Sciatic nerve (tissue), 2 donors: ENCODE data around the gene PPARA. TPM values are rescaled to one million over a fixed set of nuclear protein-coding genes. Genes with fewer than 3 reads are reported as not detected.
"Not testable (repeated sequence)": the region's sequence is repeated elsewhere in the genome, so short reads cannot be mapped to it uniquely, and the experiment has no call there.

Source experiments
- ATAC-seq: fragments of 200-7000 bp; cut with Tn5 transposase; one replicate; pipeline ENCODE4 v1.9.1; 2020; ENCODE audit warnings: mild to moderate bottlenecking, moderate library complexity
- DNase-seq: peaks from one replicate; pipeline ENCODE4 v3.0.0-alpha.2; 2020; ENCODE audit warnings: low spot score
- intact Hi-C: fragments of 100-400 bp; cut with DNase I; formaldehyde crosslinking; loops from one replicate; pipeline ENCODE4 v1.14.2; 2022
- total RNA-seq: library from RNA; stranded (reverse); fragmentation: NEBNext Ultra II Directional; extraction: Animal tissue kit (Norgen Biotek cat#: 25700); gene quantifications from one replicate; pipeline ENCODE4 v1.2.1, GENCODE V29; 2021
- donor health status: DM: no; HTN: no; CAD: no.
- donor health status: DM: no; HTN: no; CAD: no.

Gene PPARA
- total RNA-seq, 1 donor from 2014 or later = 39.2 TPM

- intact Hi-C loops = no loop called here
- ATAC-seq = no peak
- DNase-seq = no peak
Observed at GRCh38 chr22:46180370-46181137, 30.2 kb downstream of the PPARA start.

- DNase-seq (no peak), ATAC-seq (no peak)
- intact Hi-C loops = no loop called here
Observed at GRCh38 chr22:46183733-46184132, 33.4 kb downstream of the PPARA start.

DNA sequence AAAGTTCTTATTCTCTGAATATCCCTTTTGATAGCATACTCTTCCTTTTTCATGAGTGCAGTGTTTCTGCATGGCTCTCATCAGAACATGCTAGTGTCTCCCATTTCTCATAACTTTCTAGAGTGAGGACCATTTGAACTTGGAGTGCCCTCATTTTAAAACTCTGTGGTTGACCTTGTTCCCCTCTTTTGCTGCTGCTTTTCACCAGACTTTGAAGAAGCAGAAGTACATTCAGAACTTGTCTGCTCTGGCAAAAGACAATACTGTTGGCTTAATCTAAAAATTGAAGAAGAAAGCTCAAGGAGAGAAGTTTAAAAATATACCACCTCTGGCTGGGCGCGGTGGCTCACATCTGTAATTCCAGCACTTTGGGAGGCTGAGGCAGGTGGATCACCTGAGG, 35.0 kb downstream of the PPARA start:
- intact Hi-C loops = no loop called here
- DNase-seq (no peak), ATAC-seq (no peak)

- DNase-seq = no peak
- no peak for ATAC-seq
- intact Hi-C loops = no loop called here
Observed at GRCh38 chr22:46187862-46188261, 37.5 kb downstream of the PPARA start.

GRCh38 chr22:46192210-46192993, 42.1 kb downstream of the PPARA start:
- DNase-seq (no peak), ATAC-seq (no peak)
- intact Hi-C loops = no loop called here

GRCh38 chr22:46193898-46194310, 43.6 kb downstream of the PPARA start:
- intact Hi-C loops = no loop called here
- ATAC-seq (no peak), DNase-seq (no peak)

GRCh38 chr22:46195487-46196165, 45.3 kb downstream of the PPARA start:
- ATAC-seq (no peak), DNase-seq (no peak)

GRCh38 chr22:46196278-46196677, 46.0 kb downstream of the PPARA start:
- intact Hi-C loops = no loop called here
- ATAC-seq (peak; percentile 53), DNase-seq (no peak)

More at GRCh38 chr22:46195487-46196165, 45.3 kb downstream of the PPARA start:
- intact Hi-C loops = no loop called here

DNA sequence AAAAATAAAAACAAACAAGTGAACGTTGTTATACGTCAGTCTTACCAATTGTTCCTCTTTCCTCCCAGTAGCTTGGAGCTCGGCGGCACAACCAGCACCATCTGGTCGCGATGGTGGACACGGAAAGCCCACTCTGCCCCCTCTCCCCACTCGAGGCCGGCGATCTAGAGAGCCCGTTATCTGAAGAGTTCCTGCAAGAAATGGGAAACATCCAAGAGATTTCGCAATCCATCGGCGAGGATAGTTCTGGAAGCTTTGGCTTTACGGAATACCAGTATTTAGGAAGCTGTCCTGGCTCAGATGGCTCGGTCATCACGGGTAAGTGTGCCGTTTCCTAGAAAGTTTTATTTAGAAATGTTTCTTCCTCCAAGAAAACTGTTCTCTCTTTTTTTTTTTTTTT, 47.9 kb downstream of the PPARA start:
- intact Hi-C loops = no loop called here
- no peak for ATAC-seq
- DNase-seq = no peak

DNA sequence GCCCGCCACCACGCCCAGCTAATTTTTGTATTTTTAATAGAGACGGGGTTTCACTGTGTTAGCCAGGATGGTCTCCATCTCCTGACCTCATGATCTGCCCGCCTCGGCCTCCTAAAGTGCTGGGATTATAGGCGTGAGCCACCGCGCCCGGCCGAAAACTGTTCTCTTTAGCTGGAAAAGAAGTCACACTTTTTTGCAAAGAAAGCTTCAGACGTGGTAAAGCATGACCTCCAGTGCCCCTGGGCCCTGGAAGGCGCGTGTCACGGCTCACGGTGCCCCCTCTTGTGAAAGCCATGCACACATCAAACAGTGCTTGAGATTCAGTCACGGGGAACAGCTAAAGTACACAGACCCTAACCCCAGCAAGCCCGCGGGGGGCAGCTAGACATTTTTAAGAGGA, 48.5 kb downstream of the PPARA start:
- ATAC-seq, intact Hi-C loops, DNase-seq: not testable (repeated sequence)

GRCh38 chr22:46201059-46201757, 50.9 kb downstream of the PPARA start:
- DNase-seq = no peak
- ATAC-seq = peak; percentile 55
- intact Hi-C loops = no loop called here

DNA sequence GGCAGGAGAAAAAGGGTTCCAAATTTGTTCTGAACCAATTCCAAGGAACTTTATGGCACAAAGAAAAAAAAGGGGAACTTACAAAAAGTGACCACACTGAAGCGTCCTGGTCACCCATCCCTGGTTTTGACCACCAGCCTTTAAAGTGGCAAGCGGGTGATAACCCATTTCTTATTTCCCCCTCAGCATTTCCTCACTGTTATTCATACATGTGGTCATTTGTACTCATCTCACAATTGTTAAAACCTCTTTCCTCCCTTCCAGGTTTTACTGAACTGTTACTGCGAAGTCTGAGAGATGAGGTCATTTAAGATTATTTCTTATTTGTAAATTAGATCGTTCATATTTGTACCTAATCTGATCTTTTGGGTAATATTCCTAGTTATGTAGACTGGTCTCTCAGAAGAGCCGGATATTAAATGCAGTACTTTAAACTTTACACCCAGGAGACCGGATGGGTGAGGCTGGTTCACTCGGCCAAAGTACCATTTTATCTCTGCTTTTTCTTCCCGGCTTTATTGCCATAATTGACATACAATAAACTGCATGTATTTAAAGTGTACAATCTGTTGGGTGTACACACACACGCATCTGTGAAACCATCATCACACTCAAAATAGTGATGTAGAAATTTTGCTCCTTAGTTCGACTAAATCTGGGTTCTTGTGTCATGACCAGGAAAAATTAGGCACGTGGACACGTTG, 52.7 kb downstream of the PPARA start:
- no peak for ATAC-seq
- no peak for DNase-seq
- intact Hi-C loops = no loop called here

- ATAC-seq = no peak
- intact Hi-C loops = no loop called here
- no peak for DNase-seq
Observed at GRCh38 chr22:46203601-46203980, 53.3 kb downstream of the PPARA start.

GRCh38 chr22:46209262-46209661, 58.9 kb downstream of the PPARA start:
- intact Hi-C loops = no loop called here
- ATAC-seq = no peak
- DNase-seq = no peak

DNA sequence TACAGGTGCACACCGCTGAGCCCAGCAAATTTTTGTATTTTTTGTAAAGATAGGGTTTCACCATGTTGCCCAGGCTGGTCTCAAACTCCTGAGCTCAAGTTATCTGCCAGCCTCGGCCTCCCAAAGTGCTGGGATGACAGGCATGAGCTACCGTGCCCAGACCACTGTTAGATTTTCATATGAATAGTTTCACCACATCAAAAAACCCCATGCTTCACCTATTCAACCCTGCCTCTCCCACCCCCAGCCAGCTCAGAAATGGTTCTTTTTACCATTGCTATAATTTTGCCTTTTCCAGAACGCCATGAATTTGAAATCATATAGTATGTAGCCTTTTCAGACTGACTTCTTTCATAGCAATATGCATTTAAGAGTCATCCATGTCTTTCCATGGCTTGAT, 61.9 kb downstream of the PPARA start:
- ATAC-seq (no peak), DNase-seq (no peak)
- intact Hi-C loops = no loop called here

GRCh38 chr22:46213052-46213451, 62.7 kb downstream of the PPARA start:
- intact Hi-C loops = no loop called here
- ATAC-seq (no peak), DNase-seq (no peak)

DNA sequence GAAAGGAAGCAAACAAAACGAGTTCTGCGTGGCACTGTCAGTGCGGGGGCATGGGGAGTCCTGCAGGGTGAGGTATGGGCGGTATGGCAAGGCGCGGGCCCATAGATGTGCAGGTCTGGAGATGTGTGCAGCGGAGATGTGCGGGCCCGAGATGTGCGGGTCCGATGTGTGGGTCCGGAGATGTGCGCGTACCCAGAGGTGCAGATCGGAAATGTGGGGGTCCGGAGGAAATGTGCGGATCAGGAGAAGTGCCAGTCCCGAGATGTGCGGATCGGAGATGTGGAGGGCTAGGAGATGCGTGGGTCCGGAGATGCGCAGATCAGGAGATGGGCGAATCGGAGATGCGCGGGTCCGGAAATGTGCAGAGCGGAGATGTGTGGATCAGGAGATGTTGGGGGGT, 63.8 kb downstream of the PPARA start:
- no peak for ATAC-seq
- intact Hi-C loops = no loop called here
- DNase-seq = no peak

DNA sequence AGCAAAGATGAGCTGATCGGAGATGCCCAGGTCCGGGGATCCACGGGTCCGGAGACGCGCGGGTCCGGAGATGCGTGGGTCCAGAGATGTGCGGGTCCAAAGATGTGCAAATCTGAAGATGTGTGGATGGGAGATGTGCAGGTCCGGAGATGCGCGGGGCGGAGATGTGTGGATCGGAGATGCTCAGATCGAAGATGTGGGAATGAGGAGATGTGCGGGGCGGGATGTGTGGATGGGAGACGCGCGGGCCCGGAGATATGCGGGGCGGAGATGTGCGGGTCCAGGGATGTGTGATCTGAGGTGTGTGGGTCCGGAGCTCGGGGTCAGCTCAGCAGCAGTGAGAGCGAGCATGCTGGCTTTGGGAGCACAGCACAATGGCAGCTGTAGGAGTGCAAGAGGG, 64.3 kb downstream of the PPARA start:
- intact Hi-C loops = no loop called here
- DNase-seq = no peak
- no peak for ATAC-seq

GRCh38 chr22:46219636-46220035, 69.3 kb downstream of the PPARA start:
- intact Hi-C loops = no loop called here
- ATAC-seq (no peak), DNase-seq (no peak)
